Stimulated activated CD8-positive, alpha-beta memory T cell treated with anti-CD3 and anti-CD28 coated beads, Interleukin-4, amount 100 ng/mL, for 24 hours (primary cell): ENCODE results near the gene WDR70.
"Not testable (repeated sequence)": the region's sequence is repeated elsewhere in the genome, so short reads cannot be mapped to it uniquely, and the experiment has no call there.

ENCODE experiments used
- DNase-seq: peaks from one replicate; pipeline ENCODE4 v3.0.0-alpha.2; 2020; ENCODE audit warnings: low read depth

WDR70 gene

DNA sequence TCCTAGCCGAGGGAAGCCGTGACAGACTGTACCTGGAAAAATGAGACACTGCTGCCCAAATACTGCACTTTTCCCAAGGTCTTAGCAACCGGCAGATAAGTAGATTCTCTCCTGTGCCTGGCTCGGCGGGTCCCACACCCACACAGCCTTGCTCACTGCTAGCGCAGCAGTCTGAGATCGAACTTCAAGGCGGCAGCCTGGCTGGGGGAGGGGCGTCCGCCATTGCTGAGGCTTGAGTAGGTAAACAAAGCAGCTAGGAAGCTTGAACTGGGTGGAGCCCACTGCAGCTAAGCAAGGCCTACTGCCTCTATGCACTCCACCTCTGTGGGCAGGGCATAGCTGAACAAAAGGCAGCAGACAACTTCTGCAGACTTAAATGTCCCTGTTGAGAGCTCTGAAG is 309.8 kb downstream of the WDR70 start:
- not testable (repeated sequence) for DNase-seq

DNA sequence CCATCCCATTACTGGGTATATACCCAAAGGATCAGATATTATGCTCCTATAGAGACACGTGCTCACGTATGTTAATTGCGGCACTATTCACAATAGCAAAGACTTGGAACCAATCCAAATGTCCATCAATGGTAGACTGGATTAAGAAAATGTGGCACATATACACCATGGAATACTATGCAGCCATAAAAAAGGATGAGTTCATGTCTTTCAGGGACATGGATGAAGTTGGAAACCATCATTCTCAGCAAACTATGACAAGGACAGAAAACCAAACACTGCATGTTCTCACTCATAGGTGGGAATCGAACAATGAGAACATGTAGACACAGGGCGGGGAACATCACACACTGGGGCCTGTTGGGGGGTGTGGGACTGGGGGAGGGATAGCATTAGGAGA is 315.2 kb downstream of the WDR70 start:
- DNase-seq: not testable (repeated sequence)

DNA sequence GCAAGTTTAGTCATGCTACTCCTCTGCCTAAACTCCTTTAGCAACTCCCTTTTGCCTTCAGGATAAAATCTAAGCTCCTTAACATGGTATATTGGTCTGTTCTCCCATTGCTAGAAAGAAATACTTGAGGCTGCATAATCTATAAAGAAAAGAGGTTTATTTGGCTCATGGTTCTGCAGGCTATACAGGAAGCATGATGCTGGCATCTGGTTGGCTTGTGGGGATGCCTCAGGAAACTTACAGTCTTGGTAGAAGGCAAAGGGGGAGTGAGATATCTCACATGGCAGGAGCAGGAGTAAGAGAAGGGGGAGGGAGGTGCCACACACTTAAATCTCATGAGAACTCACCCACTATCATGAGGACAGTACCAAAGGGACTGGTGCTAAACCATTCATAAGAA is 315.7 kb downstream of the WDR70 start:
- DNase-seq: no peak

DNA sequence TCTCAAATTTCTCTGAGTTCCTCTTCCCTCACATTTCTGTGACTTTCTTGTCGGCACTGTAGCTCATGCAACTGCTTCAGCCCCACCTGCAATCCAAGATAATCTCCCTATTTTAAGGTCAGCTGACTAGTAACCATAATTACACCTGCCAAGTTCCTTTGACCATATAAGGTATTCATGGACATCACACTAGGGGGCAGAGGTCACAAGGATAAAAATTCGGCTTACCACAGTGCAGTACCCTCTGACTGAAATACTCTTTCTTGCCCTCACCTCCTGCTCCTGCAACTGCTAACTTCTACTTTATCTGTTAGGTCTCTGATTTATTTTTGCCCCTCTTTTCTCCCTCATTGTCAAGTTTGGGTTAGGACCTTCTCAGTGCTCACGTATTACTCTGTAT is 316.5 kb downstream of the WDR70 start:
- no peak for DNase-seq

DNA sequence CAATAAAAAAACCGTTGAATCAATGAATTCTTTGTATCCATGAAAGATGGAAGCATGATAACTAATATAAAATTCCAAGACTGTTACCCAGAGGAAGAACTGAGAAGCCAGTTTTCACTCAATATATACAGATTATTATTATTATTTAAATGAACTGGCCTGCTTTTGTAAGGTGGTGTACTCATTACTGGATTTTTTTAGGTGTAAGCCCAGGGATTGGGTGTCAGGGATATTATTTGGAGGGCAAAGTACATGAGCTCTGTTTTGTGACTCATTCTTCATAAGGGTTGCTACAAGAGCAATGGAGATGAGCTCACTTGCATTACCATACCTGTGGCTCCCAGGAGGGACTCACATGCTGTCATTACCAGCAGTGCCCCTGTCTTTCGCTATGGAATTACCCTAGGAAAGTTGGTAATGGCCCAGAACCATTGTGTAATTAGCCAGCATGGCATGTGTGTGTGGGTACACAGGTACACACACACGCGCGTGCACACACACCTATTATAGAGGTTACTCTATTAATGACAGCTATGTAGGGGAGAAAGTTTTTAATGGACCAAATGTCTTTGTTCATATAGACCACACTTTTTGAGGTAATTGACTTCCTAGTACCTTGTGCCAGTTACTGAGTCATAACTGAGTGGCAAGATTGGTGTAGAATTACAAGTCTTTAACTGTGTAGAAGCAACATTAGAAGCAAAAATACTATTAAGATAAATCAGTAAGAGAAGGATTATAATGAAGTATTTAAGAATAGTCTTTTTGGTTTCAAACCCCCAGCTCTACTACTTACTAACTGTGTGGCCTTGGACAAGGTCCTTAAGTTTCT is 317.3 kb downstream of the WDR70 start:
- no peak for DNase-seq

DNA sequence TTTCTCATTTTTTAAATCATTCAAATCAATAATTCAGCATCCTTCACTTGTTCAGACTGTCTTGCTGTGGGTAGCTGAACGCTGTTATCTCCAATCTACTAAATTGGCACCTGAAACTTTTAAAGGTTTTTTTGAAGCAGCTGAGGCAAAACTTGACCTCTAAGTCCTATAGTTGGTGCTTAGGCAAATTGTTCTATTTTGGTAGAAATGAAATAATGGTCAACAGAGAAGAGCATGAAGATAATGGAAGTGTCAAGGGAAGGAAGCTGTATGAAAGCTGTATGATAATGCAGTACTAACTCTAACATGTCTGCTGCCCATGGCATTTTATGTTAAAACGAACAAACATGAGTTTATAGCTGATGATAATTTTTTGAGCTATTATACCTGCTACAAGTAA is 322.8 kb downstream of the WDR70 start:
- no peak for DNase-seq

DNA sequence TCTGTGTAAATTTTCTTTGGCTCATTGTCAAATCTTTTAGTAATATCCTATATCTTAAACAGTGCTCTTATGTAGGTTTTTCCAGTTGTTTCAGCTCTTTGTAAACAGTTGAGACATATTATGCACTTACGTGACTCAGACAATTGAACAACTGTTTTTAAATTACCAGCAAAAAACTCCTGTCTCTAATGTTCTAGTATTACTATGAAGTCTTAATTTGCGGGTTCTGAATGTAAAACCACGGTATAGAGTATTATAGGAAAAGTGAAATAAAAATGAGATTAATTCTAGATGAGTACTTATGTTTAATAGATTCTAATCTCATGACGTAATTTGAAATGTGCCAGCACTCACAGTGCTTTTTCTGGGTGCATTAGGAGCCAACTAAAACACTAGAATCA is 324.7 kb downstream of the WDR70 start:
- no peak for DNase-seq

DNA sequence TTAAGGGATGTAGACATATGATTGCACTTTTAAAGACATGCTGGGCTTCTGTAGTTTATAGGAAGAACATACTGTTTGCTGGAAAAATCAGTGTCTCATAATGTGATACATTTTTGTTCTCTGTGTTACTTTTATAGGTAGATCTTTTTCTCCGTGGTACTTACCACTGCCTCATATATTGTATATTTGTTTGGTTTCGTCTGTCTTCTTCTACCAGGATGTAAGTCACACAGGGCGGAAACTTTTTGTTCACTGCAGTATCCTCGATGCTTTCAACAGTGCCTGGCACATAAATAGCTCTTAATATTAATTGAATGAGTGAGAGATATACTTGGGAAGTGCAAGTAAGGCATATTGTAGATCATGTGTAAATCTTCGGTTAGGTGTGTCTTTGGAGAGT is 325.3 kb downstream of the WDR70 start:
- no peak for DNase-seq

DNA sequence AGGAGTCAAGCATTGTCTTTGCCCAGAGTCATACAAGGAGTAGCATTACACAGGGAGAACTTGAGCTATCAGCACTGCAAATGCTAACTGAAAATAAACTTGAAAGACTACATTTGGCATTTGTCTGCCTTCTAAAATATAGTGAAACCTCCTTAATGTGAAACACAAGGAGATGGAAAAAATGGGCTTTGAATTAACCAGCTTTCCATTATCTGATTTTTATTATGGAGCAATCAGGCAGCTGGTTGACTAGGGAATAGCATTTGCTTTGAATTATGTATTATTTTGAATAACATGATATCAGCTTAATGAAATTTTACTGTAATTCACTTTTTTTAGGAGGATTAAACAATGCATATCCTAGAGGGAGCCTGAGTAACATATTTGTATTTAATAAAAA is 329.9 kb downstream of the WDR70 start:
- no peak for DNase-seq

DNA sequence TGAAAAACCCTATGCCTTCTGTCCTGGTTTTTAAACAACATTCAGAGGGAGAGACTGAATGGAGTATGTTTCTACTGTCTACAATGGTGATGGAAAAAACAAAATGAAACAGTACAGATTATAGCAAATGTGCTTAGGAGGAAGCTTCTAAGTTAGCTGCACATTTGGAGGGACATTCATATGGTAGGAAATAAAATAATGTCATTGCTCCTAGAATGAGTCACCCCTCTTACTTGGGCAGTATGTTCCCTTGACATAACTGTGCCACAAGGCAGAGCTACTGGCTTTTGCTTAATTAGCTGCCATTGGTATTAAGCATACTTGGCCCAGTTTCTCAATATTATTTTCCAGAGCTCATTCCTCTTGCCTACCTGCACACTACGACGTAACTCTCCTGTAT is 331.8 kb downstream of the WDR70 start:
- no peak for DNase-seq

DNA sequence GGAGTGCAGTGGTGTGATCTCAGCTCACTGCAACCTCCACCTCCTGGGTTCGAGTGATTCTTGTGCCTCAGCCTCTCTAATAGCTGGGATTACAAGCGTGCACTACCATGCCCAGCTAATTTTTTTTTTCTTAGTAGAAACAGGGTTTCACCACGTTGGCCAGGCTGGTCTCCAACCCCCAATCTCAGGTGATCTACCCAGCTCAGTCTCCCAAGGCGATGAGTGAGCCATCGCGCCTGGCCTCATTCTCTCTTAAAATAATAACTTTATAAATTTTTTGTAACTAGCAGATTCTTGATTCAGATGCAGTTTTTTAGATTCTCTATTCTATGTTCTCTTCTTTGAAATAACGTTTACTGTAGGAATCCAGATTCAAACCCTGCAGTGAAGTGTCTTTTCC is 333.6 kb downstream of the WDR70 start:
- no peak for DNase-seq

DNA sequence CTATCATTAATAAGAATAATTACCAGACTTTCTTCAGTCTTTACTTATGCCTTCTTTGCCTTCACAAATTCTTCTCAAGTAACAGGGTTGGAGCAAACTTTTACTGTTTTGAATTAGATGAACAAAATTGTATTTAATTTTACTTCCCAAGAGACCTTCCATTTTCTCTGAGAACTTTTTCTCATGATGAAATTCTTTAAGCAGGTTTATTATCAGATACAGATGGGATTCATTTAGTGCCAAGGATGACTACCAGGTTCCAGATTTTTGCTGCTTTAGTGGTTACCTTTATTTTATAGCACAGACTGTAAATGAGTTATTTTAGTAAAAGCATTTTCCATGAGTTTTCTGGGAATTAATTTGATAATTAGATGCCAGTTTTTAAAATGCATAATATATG is 335.6 kb downstream of the WDR70 start:
- no peak for DNase-seq

DNA sequence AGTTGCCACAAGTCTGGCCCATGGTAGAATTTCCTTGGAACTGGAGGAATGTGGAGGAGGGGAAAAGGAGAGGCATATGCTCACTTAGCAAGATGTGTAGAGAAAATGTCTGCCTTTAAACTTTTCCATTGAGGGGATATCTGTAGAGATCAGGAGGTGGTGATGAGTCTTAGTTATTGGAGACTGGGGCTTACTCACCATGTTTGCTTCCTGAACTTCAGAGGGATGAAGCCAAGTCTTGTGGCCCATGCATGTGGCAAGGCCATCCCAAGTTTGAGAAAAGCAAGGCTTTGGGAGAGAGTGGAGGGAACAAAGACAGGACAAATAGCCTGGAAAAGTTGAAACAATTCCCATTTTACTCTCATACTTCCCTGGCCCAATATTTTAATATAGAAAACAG is 336.2 kb downstream of the WDR70 start:
- no peak for DNase-seq

DNA sequence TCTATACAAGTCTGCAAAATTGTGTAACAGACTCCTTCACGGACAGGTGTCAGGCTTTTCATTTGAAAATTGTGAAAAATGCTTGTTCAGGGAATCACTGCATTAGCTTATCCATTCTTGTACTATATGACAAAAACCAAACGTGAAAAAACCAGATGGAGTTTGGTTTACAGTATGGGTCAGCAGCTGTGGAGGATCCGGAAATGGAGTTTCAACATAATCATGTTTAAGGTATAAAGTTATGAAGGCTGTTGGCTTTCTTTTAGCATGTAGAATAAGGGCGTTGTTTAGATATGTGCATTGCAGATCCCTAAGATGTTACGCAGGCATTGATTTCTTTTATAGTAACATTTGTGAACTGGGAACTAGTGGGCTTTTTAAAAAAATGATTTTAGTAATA is 336.9 kb downstream of the WDR70 start:
- no peak for DNase-seq

DNA sequence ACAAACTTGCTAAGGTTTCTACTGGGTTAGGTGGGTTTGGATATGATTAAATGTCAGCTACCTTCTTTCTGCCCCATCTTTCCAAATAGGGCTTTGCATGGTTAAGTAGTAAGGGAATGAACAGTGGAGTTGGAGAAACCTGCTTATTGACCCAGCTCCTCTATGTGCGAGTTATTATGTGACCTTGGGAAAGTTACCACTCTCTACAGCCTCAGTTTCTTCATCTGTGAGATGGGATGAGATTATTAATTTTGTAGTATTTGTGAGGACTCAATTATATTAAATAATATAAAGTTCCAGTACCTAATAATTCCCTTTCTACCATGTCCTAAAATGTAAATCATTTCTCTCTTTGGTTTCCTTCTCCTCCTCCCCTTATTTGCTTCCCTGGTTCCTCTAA is 337.3 kb downstream of the WDR70 start:
- DNase-seq: no peak

DNA sequence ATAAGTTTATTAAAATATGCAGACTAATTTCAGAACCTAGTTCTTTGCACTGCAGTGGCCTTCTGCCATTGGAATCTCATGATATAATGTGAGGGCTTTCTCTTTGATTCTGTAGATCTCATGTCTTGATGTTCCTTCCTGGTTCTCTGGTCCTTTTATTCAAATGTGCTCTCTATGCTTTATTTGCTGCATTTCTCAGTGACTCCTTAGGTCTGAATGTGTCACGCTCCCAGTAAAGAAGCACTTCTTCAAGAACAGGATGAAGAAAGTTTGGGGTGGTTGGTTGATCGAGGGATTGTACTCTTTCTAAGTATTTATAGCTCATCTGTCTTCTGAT is 338.1 kb downstream of the WDR70 start:
- DNase-seq: no peak

DNA sequence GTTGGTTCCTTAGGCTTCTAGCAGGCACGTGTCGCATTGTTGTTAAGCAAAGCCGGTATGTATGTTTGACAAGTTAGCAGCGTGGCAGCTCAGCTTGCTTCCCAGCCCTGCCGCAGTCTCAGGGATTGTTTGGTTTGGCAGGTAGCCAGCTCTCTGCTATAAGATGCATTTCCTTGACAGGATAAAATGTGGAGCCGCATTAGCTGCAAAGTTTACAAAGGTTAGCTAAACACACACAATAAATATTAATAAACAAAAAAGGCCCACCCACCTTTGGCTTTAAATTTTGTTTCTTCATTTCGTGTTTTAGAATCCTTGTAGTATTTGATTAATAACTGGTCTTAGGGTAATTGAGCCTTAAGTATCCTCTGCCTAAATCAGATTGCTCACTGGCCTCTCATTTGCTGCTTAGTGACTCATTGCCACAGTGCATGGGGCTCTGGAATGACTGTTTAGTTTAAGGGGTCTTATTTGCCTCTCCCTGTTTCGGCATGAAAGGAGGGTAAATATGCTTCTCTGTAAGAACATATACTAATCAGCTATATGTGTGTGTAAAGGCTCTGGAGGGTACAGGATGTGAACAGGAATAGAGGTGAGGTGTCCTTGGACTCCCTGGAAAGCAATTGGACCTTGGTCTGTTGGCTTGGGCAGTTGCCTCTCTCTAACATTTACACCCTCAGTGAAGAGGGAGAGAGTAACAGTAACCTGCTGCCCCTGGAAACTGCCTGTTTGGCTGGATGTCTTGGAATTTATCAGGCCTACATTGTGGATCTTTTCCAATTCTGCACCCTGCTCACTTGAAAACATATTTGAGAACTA is 338.7 kb downstream of the WDR70 start:
- DNase-seq: no peak

DNA sequence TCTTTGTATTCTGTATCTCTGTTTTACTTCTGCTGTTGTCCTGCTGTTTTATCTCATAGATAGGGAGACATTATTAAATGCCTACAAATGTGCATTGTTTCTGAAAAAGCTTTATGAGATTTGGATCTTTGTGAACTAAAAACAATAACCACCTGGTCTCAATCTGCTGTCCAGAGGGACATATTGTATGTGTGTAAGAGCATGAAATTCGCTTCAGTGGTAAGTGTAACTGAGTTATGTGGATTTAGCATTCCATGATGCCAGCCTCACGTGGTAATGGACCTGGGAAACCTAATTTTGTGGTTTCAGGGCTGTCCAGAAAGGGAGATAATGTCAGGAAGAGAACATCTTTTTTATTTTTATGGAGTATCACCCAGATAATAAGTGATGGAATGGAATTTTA is 341.4 kb downstream of the WDR70 start:
- DNase-seq: no peak

DNA sequence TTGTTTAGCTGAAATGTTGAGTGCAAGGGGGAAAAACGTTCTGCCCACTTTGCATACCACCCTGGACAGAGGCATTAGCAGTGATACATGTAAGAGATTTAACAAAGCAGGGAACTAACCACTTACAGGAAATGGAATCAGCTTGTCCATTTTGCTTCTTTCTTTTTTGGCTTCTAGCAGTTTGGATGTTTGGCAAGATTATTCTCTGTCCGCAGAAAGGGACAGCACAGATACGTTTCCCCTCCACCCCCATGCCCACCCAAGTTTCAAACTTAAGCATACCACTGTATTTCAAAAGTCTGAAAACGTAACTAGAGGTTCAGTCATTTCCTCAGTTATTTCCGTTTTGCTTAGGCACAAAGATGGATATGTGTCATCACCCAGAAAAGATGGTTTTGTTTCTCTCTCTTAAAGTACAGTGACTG is 342.3 kb downstream of the WDR70 start:
- DNase-seq: no peak

DNA sequence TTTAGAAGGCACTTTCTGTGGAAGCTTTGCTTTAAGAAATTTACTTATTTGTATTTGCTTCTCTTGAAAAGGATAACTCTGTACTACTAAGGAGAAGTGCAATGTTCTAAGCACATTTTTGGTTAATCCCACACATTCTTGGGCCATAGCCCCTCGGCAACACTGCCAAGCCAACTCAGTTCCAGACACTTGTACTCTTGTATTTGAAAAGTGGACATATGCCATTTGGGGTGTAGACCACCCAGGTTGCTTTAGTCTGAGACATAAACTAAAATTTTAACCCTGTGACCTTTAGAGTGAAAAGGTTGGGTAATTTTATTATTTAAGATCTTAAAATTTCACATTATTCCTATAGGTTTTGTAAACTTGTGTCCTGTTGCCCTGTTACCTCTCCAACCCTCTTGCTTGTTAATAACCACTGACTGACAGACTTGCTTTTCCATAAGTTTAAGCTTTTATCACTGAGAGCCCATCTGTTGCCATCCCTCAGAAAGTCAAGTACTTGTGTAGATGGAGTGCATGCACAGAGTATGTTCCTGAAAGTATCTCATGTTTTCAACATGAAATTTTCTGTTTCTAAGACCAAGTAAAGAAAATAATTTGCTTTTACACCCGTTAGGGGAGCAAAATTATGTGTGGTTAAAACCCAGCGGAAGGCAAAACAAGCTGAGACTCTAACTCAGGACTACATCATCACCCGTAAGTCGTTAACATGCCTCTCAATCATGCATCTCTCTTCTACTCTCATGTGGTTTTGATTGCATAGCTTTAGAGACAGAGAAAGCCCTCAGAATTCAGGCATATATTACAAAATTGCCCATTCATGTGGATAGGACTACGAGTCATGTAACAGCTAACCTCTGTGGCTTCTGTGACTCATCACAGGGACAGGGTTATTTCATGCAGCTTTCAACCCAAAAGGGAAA is 343.4 kb downstream of the WDR70 start:
- DNase-seq: no peak

DNA sequence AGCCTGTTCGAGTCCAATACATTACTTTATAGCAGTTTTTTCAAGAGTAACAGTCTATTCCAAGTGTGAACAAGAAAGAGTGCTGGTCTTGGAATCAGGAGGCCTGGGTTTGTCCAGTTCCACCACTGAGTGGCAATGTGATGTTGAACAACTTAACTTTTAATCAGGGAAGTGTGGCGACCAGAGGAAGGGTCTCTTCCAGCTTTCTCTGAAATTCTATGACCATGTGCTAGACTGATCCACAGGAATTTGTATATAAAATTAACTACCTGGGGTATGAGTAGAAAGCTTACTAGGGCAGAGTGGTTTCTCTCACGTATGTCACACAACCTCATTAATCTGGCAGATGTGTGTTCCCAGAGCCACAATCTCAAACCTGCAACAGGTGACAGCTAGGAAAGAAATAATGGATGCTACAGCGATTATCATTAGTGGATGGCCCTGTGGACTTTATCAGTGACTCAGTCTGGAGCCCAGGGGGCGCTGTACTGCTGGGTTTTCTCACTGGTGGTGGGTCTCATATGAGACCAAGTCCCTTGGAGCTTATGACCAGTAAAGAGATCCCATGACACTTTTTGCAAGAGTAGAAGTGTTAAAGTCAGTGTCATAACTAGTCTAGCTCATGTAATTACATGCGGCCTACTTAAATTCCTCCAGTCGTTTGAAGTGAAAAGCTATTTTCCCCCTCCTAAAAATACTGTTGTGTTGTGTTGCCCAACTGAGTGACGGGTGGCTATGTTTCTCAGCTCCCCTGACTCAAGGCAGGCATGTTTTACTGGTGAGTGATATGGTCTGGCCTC is 344.2 kb downstream of the WDR70 start:
- no peak for DNase-seq
